GM19025 (cell line): Measurements from ENCODE around the gene SHROOM2.
"Not testable (repeated sequence)": the region's sequence is repeated elsewhere in the genome, so short reads cannot be mapped to it uniquely, and the experiment has no call there.

Experiments
- ATAC-seq: cut with Tn5 transposase; IDR thresholded peaks from one replicate; pipeline ENCODE4 v1.9.1; 2021; ENCODE audit warnings: mild to moderate bottlenecking, low read depth, moderate library complexity; ENCODE audit not compliant: unreplicated experiment

SHROOM2 gene

DNA sequence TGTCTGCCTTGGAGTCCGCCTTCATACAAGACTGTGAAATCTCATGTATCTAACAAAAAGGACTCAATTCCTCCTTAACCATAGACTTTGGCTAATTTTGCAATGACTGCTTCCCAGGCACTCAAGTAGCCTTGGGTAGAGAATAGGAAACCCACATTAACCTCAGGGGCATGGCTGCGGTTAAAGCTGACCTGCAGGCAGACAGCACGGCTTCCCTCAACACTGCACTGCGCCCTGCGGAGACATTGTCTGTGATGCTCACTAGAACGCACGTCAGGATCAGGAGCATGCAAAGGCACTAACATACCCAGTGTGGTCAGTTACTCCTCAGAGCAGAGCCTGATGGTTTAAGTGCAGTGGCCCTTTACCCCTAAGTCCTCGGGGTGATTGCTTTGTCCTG lies 10.3 kb upstream of the SHROOM2 start:
- no peak for ATAC-seq

DNA sequence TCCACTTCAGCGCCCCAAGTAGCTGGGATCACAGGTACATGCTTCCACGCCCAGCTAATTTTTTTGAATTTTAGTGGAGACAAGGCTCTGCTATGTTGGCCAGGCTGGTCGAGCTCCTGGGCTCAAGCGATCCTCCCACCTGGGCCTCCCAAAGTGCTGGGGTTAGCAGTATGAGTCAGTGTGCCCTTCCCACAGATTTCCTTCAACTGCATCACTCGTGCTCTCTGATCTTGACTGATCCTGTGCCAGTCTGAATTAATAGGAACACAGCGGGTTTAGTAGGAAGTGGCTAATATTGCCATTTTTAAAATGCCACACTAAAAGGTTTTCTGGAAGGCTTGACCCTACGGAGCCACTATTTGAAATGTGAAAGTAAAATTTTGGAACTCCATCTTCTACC lies 4.3 kb upstream of the SHROOM2 start:
- no peak for ATAC-seq

DNA sequence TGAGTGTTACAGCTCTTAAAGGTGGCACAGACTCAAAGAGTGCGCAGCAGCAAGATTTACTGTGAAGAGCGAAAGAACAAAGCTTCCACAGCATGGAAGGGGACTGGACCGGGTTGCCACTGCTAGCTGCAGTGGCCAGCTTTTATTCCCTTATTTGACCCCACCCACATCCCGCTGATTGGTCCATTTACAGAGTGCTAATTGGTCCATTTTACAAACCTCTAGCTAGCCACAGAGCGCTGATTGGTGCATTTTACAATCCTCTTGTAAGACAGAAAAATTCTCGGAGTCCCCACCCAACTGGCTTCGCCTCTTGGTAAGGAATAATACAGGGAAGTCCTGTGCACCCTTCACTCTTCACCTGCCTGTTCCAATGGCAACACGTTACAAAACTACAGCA lies 1.9 kb upstream of the SHROOM2 start:
- ATAC-seq: no peak

GRCh38 chrX:9785254-9785943 lies 830 bp upstream of the SHROOM2 start:
- no peak for ATAC-seq

- no peak for ATAC-seq
These were observed 788 bp downstream of the SHROOM2 start for GRCh38 chrX:9786798-9787635.

- no peak for ATAC-seq
These were observed 2.7 kb downstream of the SHROOM2 start for GRCh38 chrX:9788911-9789310.

GRCh38 chrX:9789555-9789954 lies 3.3 kb downstream of the SHROOM2 start:
- ATAC-seq: no peak

DNA sequence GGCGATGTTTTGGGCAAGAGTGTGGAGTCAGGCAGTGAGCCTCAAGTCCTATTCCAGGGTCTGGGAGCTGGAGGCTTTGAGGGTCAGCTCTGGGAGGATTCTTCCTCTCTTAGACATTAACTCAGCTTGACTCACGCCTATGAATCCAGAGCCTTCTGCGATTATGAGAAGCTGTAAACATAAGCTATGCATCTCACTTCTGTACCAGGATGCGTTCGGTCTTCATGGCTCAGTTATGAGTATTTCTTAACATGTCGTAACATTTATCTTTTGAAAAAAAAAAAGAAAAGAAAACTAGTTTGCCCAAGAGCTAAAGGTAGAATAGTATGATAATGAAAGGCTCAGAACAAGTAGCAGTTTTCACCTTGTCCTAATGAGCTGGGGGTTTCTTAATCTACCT lies 4.6 kb downstream of the SHROOM2 start:
- no peak for ATAC-seq

DNA sequence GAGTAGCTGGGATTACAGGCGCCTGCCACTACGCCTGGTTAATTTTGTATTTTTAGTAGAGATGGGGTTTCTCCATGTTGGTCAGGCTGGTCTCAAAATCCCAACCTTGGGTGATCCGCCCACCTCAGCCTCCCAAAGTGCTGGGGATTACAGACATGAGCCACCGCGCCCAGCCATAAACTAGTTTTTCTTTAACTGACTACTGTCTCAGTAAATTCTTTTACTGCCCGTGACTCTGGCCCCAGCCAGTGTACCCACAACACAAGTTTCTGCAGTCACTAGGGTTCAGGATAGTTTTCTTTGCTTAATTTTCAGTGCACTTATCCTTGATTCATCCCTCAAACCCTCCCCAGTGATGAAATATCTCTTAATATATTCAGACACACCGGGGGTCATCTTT lies 8.3 kb downstream of the SHROOM2 start:
- ATAC-seq: no peak

- no peak for ATAC-seq
These were observed 11.4 kb downstream of the SHROOM2 start for GRCh38 chrX:9797384-9798360.

- no peak for ATAC-seq
These were observed 16.5 kb downstream of the SHROOM2 start for GRCh38 chrX:9802737-9803136.

DNA sequence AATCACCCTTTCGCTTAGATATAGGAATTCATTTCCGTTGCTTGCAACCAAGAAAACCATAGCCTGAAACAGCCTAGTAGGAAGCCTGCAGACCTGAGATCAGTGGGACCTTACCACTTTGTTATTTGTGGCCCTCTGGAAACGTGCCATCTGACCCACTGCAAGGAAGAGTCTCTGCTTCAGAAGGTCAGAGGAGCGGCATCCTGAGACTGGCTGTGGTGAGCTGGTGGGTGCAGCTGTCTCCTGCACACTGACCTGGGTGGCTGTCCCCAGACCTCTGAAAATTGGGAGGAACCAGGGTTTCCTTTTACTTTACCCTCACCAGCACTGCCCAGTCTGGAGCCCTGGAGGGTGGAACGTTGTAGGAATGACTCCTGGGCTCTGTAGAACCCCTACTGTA lies 18.2 kb downstream of the SHROOM2 start:
- no peak for ATAC-seq

GRCh38 chrX:9805956-9806355 lies 19.7 kb downstream of the SHROOM2 start:
- ATAC-seq: no peak

DNA sequence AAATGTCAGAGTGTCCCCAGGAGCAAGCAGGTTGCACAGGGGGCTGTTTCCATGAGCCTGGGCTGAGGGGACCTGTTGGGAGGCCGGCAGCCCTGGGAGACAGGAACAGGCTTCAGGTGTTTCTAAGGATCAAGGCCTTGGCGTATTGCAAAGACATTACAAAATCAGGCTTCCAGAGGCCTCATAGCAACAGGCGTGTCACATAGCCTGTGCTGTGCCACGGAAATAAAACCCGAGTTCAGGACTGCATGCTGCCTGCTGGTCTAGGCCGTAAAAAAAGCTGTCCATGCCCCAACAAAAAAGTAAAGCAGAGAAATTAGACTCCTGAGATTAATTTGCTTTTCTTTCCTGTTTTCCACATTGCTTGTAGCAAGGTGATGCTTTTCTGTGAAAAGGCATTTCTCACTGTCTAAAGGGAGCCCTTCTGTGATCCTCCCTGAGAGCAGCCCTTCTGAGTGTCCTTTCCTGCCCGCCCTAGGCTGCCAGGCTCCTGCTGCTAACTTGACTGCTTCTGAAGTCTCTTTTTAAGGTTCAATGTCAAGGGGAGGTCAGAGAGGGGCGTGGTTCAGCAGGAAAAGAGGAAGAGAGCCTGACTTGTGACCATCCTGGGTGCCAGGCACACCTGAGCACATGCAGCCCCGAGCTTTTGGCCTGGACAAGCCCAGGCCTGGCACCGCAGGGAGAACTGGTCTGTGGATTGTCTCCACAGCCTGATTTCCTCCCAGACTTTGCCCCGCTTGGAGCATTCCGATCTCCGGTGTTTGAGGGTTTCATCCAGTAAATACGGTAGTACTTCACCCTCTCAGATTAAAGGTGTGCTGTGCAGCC lies 21.3 kb downstream of the SHROOM2 start:
- ATAC-seq: no peak

DNA sequence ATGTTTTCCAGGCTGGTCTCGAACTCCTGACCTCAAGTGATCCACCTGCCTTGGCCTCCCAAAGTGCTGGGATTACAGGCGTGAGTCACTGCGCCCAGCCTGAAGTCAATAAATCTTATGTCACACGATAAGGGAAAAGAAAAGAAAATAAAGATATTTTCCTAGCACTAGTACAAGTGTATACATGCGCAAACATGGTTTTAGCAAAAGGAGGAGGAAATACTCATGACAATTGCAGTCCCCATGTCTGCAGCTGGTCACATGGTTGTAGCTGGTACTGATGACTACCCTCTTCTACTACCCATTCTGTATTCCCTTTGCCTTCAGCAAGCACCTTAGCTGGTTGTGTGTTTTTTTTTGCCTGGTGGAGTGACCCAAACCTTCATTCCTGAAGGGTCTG lies 23.6 kb downstream of the SHROOM2 start:
- ATAC-seq: not testable (repeated sequence)

GRCh38 chrX:9811086-9811485 lies 24.9 kb downstream of the SHROOM2 start:
- not testable (repeated sequence) for ATAC-seq

DNA sequence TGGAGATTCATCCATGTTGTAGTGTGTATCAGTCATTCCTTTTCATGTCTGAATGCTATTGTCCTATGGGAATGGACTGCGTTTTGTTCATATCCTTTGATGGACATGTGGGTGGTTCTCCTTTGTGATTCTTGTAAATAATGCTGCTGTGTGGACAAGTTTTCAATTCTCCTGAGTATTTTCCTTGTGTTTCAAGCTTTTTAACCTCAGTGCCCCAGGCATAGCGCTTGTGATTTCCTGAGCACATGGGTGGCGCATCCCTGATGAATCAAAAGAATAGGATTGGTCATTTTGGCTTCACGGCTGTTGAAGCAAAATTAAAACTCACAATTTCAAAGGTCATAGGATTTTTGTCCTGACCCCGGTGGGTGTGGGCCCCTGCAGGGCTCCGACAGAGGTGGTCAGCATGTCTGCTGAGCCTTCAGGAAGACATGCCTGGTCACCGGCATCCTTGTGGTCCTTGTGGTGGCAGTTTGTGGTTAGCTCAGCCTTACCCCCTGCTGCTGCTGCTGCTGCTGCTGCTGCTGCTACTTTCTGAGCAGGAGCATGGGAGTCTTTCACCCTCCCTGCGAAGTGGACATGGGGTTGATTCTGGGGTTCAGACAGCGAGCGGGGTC lies 30.0 kb downstream of the SHROOM2 start:
- no peak for ATAC-seq

- no peak for ATAC-seq
These were observed 35.3 kb downstream of the SHROOM2 start for GRCh38 chrX:9821572-9821971.

DNA sequence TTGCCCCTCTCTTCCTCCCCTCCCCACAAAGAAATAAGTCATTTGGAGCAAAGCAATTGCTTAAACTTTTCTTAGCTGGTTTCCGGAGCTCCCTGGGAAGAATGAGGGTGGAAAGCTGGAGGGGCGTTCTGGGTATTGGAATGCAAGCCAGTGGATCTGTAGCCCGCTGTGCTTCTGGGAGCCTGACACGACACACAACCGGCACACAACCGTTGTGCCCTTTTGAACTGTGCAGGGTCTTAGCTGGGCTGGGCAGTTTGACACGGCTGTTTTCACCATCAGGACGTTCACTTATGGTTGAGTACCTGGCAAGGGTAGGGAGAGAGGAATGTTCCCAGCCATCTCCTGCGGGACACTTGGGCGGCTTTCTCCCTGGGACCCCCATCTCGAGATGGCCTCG lies 38.3 kb downstream of the SHROOM2 start:
- no peak for ATAC-seq
